ENCODE measurements around the gene KDM4B. TPM values are rescaled to one million over a fixed set of nuclear protein-coding genes. Genes with fewer than 3 reads are reported as not detected.

The KDM4B gene
- polyA plus RNA-seq, 1 of the 3 experiments (the other 2 are of a cell fraction) = 12.2 TPM

DNA sequence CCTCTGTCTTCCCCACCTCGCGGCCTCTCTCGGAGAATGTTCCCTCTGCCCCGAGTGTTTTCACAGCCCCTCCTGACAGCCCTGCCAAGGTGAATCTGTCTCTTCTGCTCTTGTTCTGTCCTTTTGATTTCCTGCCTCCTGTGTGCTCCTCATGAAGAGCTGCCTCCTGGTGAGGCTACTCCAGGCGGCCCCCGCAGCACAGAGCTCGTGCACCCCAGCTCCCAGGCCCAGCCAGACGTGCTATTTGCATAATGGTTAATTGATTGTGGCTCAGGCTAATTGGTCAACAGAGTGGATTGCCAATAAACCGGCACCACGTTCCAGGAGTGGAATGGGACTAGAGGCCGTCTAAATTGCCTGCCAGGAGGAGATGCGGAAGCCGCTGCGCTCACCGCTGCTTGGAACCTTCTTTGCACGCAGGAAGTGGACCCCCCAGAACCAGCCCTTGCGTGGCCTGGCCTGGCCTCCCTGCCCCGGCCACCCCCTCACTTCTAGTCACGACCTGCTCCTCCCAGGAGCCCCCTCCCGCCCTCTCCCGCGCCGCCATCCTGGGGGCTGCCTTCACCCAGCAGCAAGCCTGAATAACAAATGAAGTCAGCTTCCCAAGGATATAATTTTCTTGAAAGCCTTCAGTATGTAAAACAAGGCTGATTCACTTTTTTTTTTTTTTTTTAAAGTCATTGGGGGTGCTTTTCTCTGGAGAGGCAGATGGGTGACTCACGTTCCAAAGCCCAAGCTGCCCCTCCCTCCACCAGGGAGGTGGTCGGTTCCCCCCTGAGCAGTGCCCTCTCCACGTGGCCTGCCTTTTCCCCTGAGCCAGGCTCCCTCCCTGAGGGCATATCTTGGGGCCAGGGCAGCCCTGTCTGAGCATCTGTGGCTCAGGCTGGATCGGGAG, 144.0 kb downstream of the KDM4B start:
- Histone ChIP-seq H3K4me2 (no peak overlapping the region; the same call in 1 of the 2 replicates), H3K4me1 (ENCODE audit: control insufficient read depth in 1 of 2, insufficient read depth in 2 of 2, low read depth in 1 of 2, low read length in 1 of 2) (peaks cover 13 to 36% of the 10 kb centered on the region in 2 experiments; a peak in 2 of 4 replicates), H2AFZ (ENCODE audit: low read depth) (no peak overlapping the region), H3K79me2 (ENCODE audit: insufficient read depth) (no peaks in the 10 kb centered on the region), H3F3A (replicated peaks; ENCODE audit: insufficient read depth) (no peaks in the 10 kb centered on the region), H3K9me2 (no peaks in the 10 kb centered on the region), H3K9me3 (no peaks in the 10 kb centered on the region), H3K27me3 (ENCODE audit: insufficient read depth) (no peaks in the 10 kb centered on the region), H3K4me3 (ENCODE audit: low read depth in 2 of 2, low read length in 1 of 2) (no peak overlapping the region), H3K36me3 (replicated peaks in 1 of 2; ENCODE audit: control insufficient read depth in 1 of 2, insufficient read depth in 2 of 2, low read length in 1 of 2) (peaks cover 0 to 19% of the 10 kb centered on the region in 2 experiments), H3K9ac (no peak overlapping the region), H3K27ac (ENCODE audit: low read depth in 2 of 2, low read length in 1 of 2) (peak overlapping the region in 1 of 2 experiments; percentile 21; a peak in 1 of 4 replicates), H4K20me1 (ENCODE audit: insufficient read depth) (no peaks in the 10 kb centered on the region)
- WGBS (ENCODE audit: low lambda C conversion rate) = 79% methylated on average over 19 of the region's 27 CpGs
- TF ChIP-seq CHD2 (IDR thresholded peaks at IDR 0.05; ENCODE audit: low read length, partially characterized antibody) (no peak), GATA2 (CRISPR knock-in tag; IDR thresholded peaks at IDR 0.05) (no peak), RXRA (IDR thresholded peaks at IDR 0.05; ENCODE audit: borderline replicate concordance, low read depth) (no peak), EZH2phosphoT487 (IDR thresholded peaks at IDR 0.05; ENCODE audit: borderline replicate concordance, low read depth) (no peak), YY1 (IDR thresholded peaks at IDR 0.05; ENCODE audit: low read depth) (no peak), SMC3 (IDR thresholded peaks at IDR 0.05; ENCODE audit: low read depth, low read length) (no peak), ELF1 (IDR thresholded peaks at IDR 0.05) (no peak), MEF2A (IDR thresholded peaks at IDR 0.05; ENCODE audit: borderline replicate concordance, low read depth) (no peak), NFIC (IDR thresholded peaks at IDR 0.05; ENCODE audit: borderline replicate concordance) (no peak), FOSL2 (IDR thresholded peaks at IDR 0.05; ENCODE audit: borderline replicate concordance, low read depth) (no peak), RCOR1 (IDR thresholded peaks at IDR 0.05; ENCODE audit: low read length) (no peak), FOXJ3 (CRISPR knock-in tag; IDR thresholded peaks at IDR 0.05) (no peak), GABPA (IDR thresholded peaks at IDR 0.05; ENCODE audit: low read depth) (no peak), TCF12 (IDR thresholded peaks at IDR 0.05) (no peak), TEAD4 (IDR thresholded peaks at IDR 0.05; ENCODE audit: borderline replicate concordance, insufficient read depth) (no peak), POLR2AphosphoS5 (IDR thresholded peaks at IDR 0.05; ENCODE audit: low read depth, low read length) (no peak)
- TF ChIP-seq, protein P1, sequence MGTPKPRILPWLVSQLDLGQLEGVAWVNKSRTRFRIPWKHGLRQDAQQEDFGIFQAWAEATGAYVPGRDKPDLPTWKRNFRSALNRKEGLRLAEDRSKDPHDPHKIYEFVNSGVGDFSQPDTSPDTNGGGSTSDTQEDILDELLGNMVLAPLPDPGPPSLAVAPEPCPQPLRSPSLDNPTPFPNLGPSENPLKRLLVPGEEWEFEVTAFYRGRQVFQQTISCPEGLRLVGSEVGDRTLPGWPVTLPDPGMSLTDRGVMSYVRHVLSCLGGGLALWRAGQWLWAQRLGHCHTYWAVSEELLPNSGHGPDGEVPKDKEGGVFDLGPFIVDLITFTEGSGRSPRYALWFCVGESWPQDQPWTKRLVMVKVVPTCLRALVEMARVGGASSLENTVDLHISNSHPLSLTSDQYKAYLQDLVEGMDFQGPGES (IDR thresholded peaks at IDR 0.05; ENCODE audit: low read depth, low read length) = no peak
- TF ChIP-seq, protein P2, sequence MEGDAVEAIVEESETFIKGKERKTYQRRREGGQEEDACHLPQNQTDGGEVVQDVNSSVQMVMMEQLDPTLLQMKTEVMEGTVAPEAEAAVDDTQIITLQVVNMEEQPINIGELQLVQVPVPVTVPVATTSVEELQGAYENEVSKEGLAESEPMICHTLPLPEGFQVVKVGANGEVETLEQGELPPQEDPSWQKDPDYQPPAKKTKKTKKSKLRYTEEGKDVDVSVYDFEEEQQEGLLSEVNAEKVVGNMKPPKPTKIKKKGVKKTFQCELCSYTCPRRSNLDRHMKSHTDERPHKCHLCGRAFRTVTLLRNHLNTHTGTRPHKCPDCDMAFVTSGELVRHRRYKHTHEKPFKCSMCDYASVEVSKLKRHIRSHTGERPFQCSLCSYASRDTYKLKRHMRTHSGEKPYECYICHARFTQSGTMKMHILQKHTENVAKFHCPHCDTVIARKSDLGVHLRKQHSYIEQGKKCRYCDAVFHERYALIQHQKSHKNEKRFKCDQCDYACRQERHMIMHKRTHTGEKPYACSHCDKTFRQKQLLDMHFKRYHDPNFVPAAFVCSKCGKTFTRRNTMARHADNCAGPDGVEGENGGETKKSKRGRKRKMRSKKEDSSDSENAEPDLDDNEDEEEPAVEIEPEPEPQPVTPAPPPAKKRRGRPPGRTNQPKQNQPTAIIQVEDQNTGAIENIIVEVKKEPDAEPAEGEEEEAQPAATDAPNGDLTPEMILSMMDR (IDR thresholded peaks at IDR 0.05) = no peak
- TF ChIP-seq, protein P3, sequence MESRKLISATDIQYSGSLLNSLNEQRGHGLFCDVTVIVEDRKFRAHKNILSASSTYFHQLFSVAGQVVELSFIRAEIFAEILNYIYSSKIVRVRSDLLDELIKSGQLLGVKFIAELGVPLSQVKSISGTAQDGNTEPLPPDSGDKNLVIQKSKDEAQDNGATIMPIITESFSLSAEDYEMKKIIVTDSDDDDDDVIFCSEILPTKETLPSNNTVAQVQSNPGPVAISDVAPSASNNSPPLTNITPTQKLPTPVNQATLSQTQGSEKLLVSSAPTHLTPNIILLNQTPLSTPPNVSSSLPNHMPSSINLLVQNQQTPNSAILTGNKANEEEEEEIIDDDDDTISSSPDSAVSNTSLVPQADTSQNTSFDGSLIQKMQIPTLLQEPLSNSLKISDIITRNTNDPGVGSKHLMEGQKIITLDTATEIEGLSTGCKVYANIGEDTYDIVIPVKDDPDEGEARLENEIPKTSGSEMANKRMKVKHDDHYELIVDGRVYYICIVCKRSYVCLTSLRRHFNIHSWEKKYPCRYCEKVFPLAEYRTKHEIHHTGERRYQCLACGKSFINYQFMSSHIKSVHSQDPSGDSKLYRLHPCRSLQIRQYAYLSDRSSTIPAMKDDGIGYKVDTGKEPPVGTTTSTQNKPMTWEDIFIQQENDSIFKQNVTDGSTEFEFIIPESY (IDR thresholded peaks at IDR 0.05; ENCODE audit: borderline replicate concordance, low read depth) = no peak
- ChIA-PET CTCF (interaction anchor here (1.0 kb wide), 1 partner anchor 391 kb away, joined by 3 read pairs; no protein-coding TSS in a partner anchor), POLR2A (no interaction called here)
- no peak for DNase-seq
